Osteocyte (in vitro differentiated cells): ENCODE data around the gene TMEM108. TPM values are rescaled to one million over a fixed set of nuclear protein-coding genes. Genes with fewer than 3 reads are reported as not detected.
A peak's percentile ranks its signal among the peaks of the same experiment; 100 is the strongest.

Experiments
- DNase-seq: peaks from one replicate; pipeline ENCODE4 v3.0.0; 2021; ENCODE audit warnings: mixed read lengths; ENCODE audit not compliant: unreplicated experiment; ENCODE audit errors: extremely low spot score
- H3K27ac Mint-ChIP-seq: one replicate; pipeline ENCODE4 v1.8.0; 2021; ENCODE audit warnings: mild to moderate bottlenecking, mixed read lengths; ENCODE audit not compliant: unreplicated experiment
- H3K27me3 Mint-ChIP-seq: one replicate; pipeline ENCODE4 v1.8.0; 2021; ENCODE audit warnings: mixed read lengths; ENCODE audit not compliant: unreplicated experiment
- H3K36me3 Mint-ChIP-seq: one replicate; pipeline ENCODE4 v1.8.0; 2021; ENCODE audit warnings: mixed read lengths; ENCODE audit not compliant: unreplicated experiment
- H3K4me1 Mint-ChIP-seq: one replicate; pipeline ENCODE4 v1.8.0; 2021; ENCODE audit warnings: mixed read lengths; ENCODE audit not compliant: unreplicated experiment
- H3K4me3 Mint-ChIP-seq: one replicate; pipeline ENCODE4 v1.8.0; 2021; ENCODE audit warnings: mild to moderate bottlenecking, moderate library complexity, mixed read lengths; ENCODE audit not compliant: unreplicated experiment
- H3K9me3 Mint-ChIP-seq: one replicate; pipeline ENCODE4 v1.8.0; 2021; ENCODE audit warnings: mixed read lengths; ENCODE audit not compliant: unreplicated experiment
- CTCF ChIP-seq: fragments of 200-600 bp; sonication (generic); IDR thresholded peaks from 2 replicates; pipeline ENCODE4 v1.5.0; 2021; ENCODE audit warnings: antibody characterized with exemption, mild to moderate bottlenecking, moderate library complexity
- total RNA-seq: library from RNA; stranded (reverse); gene quantifications from 2 replicates; pipeline ENCODE4 v1.2.1, GENCODE V29; 2021

Gene TMEM108
- total RNA-seq, 1 donor from 2014 or later, result 3.7 TPM

GRCh38 chr3:133368371-133369067, 330.3 kb downstream of the TMEM108 start:
- peaks cover 31% of the 10 kb centered on the region for H3K27me3 Mint-ChIP-seq
- no peak for DNase-seq
- H3K4me3 Mint-ChIP-seq, result no peak overlapping the region
- no peak overlapping the region for H3K27ac Mint-ChIP-seq
- H3K9me3 Mint-ChIP-seq, result no peaks in the 10 kb centered on the region
- H3K4me1 Mint-ChIP-seq, result no peaks in the 10 kb centered on the region
- H3K36me3 Mint-ChIP-seq, result no peaks in the 10 kb centered on the region
- no peak for TF ChIP-seq CTCF

- TF ChIP-seq CTCF, result no peak
- H3K27ac Mint-ChIP-seq, result no peak overlapping the region
Measured at GRCh38 chr3:133369068-133369440, 330.9 kb downstream of the TMEM108 start.

GRCh38 chr3:133371181-133371580, 333.0 kb downstream of the TMEM108 start:
- Mint-ChIP-seq H3K4me1 (peaks cover 4% of the 10 kb centered on the region), H3K27ac (no peak overlapping the region), H3K4me3 (no peak overlapping the region), H3K36me3 (no peaks in the 10 kb centered on the region), H3K27me3 (peaks cover 13% of the 10 kb centered on the region), H3K9me3 (no peaks in the 10 kb centered on the region)
- TF ChIP-seq CTCF, result no peak
- peak; percentile 21 for DNase-seq

More at GRCh38 chr3:133369068-133369440, 330.9 kb downstream of the TMEM108 start:
- Mint-ChIP-seq H3K36me3 (no peaks in the 10 kb centered on the region), H3K4me1 (no peaks in the 10 kb centered on the region), H3K27me3 (peaks cover 31% of the 10 kb centered on the region), H3K4me3 (no peak overlapping the region), H3K9me3 (no peaks in the 10 kb centered on the region)
- peak; percentile 51 for DNase-seq

GRCh38 chr3:133371676-133372075, 333.5 kb downstream of the TMEM108 start:
- Mint-ChIP-seq H3K27me3 (peaks cover 10% of the 10 kb centered on the region), H3K36me3 (no peaks in the 10 kb centered on the region)
- TF ChIP-seq CTCF, result no peak

GRCh38 chr3:133374708-133375402, 336.7 kb downstream of the TMEM108 start:
- Mint-ChIP-seq H3K27ac (no peak overlapping the region), H3K9me3 (no peaks in the 10 kb centered on the region)

More at GRCh38 chr3:133371676-133372075, 333.5 kb downstream of the TMEM108 start:
- peak; percentile 3 for DNase-seq
- H3K4me3 Mint-ChIP-seq, result no peak overlapping the region
- H3K27ac Mint-ChIP-seq, result no peak overlapping the region
- peaks cover 4% of the 10 kb centered on the region for H3K4me1 Mint-ChIP-seq
- no peaks in the 10 kb centered on the region for H3K9me3 Mint-ChIP-seq

More at GRCh38 chr3:133374708-133375402, 336.7 kb downstream of the TMEM108 start:
- Mint-ChIP-seq H3K4me1 (peaks cover 4% of the 10 kb centered on the region), H3K27me3 (no peaks in the 10 kb centered on the region), H3K4me3 (no peak overlapping the region), H3K36me3 (no peaks in the 10 kb centered on the region)
- no peak for DNase-seq
- no peak for TF ChIP-seq CTCF
